ENCODE measurements around the gene IL1R1. TPM values are rescaled to one million over a fixed set of nuclear protein-coding genes. Genes with fewer than 3 reads are reported as not detected.

The IL1R1 gene
- total RNA-seq, 1 experiment from 2014 or later, result 5.2 TPM

GRCh38 chr2:102179788-102180686 is 37.5 kb downstream of the IL1R1 start:
- intact Hi-C loops (cut with micrococcal nuclease), result no loop called here
- Mint-ChIP-seq H3K4me1 (ENCODE audit: insufficient read depth, unreplicated experiment) (no peaks in the 10 kb centered on the region), H3K27ac (ENCODE audit: low read depth, unreplicated experiment) (no peak overlapping the region), H3K36me3 (ENCODE audit: insufficient read depth, unreplicated experiment) (peaks cover 22% of the 10 kb centered on the region), H3K4me3 (ENCODE audit: unreplicated experiment) (no peak overlapping the region), H3K9me3 (ENCODE audit: unreplicated experiment) (no peaks in the 10 kb centered on the region), H3K27me3 (ENCODE audit: insufficient read depth, unreplicated experiment) (no peaks in the 10 kb centered on the region)
- POLR2A ChIA-PET, result interaction anchor here (0.8 kb wide), 1 partner anchor 61 kb away, joined by 3 read pairs; no protein-coding TSS in a partner anchor
- TF ChIP-seq CTCF (IDR thresholded peaks at IDR 0.05; ENCODE audit: unreplicated experiment), result no peak
- CTCF ChIA-PET, result interaction anchor here (0.6 to 1.0 kb wide), 5 partner anchors 14 to 193 kb away, joined by 3 to 5 read pairs (median 4); no protein-coding TSS in a partner anchor
- no peak for DNase-seq (ENCODE audit: unreplicated experiment)
- no TSS peak for BruUV-seq (replicated peaks)

- DNase-seq (ENCODE audit: unreplicated experiment), result no peak
- no peak for TF ChIP-seq CTCF (IDR thresholded peaks at IDR 0.05; ENCODE audit: unreplicated experiment)
- no peaks in the 10 kb centered on the region for H3K9me3 Mint-ChIP-seq (ENCODE audit: unreplicated experiment)
- peaks cover 21% of the 10 kb centered on the region for H3K36me3 Mint-ChIP-seq (ENCODE audit: insufficient read depth, unreplicated experiment)
- H3K27ac Mint-ChIP-seq (ENCODE audit: low read depth, unreplicated experiment), result no peak overlapping the region
- H3K4me3 Mint-ChIP-seq (ENCODE audit: unreplicated experiment), result no peak overlapping the region
- no peaks in the 10 kb centered on the region for H3K4me1 Mint-ChIP-seq (ENCODE audit: insufficient read depth, unreplicated experiment)
- BruUV-seq (replicated peaks), result no TSS peak
- CTCF ChIA-PET, result interaction anchor here (0.6 to 1.0 kb wide), 5 partner anchors 14 to 194 kb away, joined by 3 to 4 read pairs (median 4); no protein-coding TSS in a partner anchor
- intact Hi-C loops (cut with micrococcal nuclease), result no loop called here
- no peaks in the 10 kb centered on the region for H3K27me3 Mint-ChIP-seq (ENCODE audit: insufficient read depth, unreplicated experiment)
- POLR2A ChIA-PET, result no interaction called here
These were observed 38.1 kb downstream of the IL1R1 start for GRCh38 chr2:102180687-102180999.

- H3K27ac Mint-ChIP-seq (ENCODE audit: low read depth, unreplicated experiment), result no peak overlapping the region
- no TSS peak for BruUV-seq (replicated peaks)
- CTCF ChIA-PET, result interaction anchor here (0.7 to 5.3 kb wide), 2 partner anchors 16 to 59 kb away, joined by 3 to 29 read pairs; no protein-coding TSS in a partner anchor
- no peak for TF ChIP-seq CTCF (IDR thresholded peaks at IDR 0.05; ENCODE audit: unreplicated experiment)
- peaks cover 14% of the 10 kb centered on the region for H3K36me3 Mint-ChIP-seq (ENCODE audit: insufficient read depth, unreplicated experiment)
- H3K4me3 Mint-ChIP-seq (ENCODE audit: unreplicated experiment), result no peak overlapping the region
- intact Hi-C loops (cut with micrococcal nuclease), result no loop called here
- no peak for DNase-seq (ENCODE audit: unreplicated experiment)
- no peaks in the 10 kb centered on the region for H3K27me3 Mint-ChIP-seq (ENCODE audit: insufficient read depth, unreplicated experiment)
- H3K9me3 Mint-ChIP-seq (ENCODE audit: unreplicated experiment), result no peaks in the 10 kb centered on the region
- POLR2A ChIA-PET, result no interaction called here
- H3K4me1 Mint-ChIP-seq (ENCODE audit: insufficient read depth, unreplicated experiment), result no peaks in the 10 kb centered on the region
These were observed 38.8 kb downstream of the IL1R1 start for GRCh38 chr2:102181376-102181775.

- peaks cover 7% of the 10 kb centered on the region for H3K36me3 Mint-ChIP-seq (ENCODE audit: insufficient read depth, unreplicated experiment)
- intact Hi-C loops (cut with micrococcal nuclease), result no loop called here
- ChIA-PET CTCF (interaction anchor here (5.3 kb wide), 1 partner anchor 59 kb away, joined by 29 read pairs; no protein-coding TSS in a partner anchor), POLR2A (no interaction called here)
- H3K4me1 Mint-ChIP-seq (ENCODE audit: insufficient read depth, unreplicated experiment), result no peaks in the 10 kb centered on the region
- H3K27me3 Mint-ChIP-seq (ENCODE audit: insufficient read depth, unreplicated experiment), result no peaks in the 10 kb centered on the region
- no peak for TF ChIP-seq CTCF (IDR thresholded peaks at IDR 0.05; ENCODE audit: unreplicated experiment)
- no peak overlapping the region for H3K4me3 Mint-ChIP-seq (ENCODE audit: unreplicated experiment)
- H3K27ac Mint-ChIP-seq (ENCODE audit: low read depth, unreplicated experiment), result no peak overlapping the region
- H3K9me3 Mint-ChIP-seq (ENCODE audit: unreplicated experiment), result no peaks in the 10 kb centered on the region
- DNase-seq (ENCODE audit: unreplicated experiment), result no peak
- BruUV-seq (replicated peaks), result no TSS peak
These were observed 39.5 kb downstream of the IL1R1 start for GRCh38 chr2:102181919-102182635.

All from MCF 10A (cell line).